Breast epithelium (tissue), 3 donors: ENCODE results near the gene DUS3L.

Source experiments
- POLR2AphosphoS5 ChIP-seq, 3 donors: sonication (generic); formaldehyde crosslinking; IDR thresholded peaks; one replicate each; pipeline ENCODE4 v1.6.1; 2017; ENCODE audit warnings: antibody characterized with exemption in 3 of 3
- TF ChIP-seq, protein P1 (sequence below), 3 donors: fragments of 450-650 bp; IDR thresholded peaks; one replicate each; pipeline ENCODE4 v1.5.1; 2016 to 2017; ENCODE audit warnings: antibody characterized with exemption in 3 of 3, mild to moderate bottlenecking in 3 of 3, moderate library complexity in 3 of 3

DNA sequence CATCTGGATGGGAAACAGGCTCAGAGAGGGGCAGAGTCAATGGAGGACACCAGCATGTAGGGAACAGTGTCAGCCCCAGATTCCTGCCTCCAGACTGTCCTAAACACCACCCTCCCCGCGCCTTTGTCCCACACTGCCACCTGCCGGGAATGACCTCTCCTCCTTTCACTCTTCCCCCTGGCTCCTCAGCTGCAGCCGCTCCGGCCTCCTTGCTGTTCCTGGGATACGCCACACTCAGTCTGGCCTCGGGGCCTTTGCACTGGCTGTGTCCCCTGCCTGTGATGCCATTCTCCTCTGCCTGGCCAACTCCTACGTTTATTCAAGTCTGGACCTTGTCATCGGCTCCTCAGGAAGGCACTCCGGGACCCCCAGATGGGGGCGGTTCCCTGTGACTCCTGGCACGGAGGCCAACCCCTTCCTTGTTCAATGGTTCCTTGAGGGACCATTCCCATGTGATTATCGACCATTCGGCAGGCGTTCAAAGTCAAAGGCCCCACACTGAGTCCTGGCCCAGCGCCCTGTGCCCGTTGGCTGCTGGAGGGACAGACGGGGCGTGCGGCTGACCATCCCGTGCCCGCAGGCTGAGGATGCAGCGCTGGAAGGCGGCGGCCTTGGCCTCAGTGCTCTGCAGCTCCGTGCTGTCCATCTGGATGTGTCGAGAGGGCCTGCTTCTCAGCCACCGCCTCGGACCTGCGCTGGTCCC lies 32.8 kb upstream of the DUS3L start:
- TF ChIP-seq, protein P1, sequence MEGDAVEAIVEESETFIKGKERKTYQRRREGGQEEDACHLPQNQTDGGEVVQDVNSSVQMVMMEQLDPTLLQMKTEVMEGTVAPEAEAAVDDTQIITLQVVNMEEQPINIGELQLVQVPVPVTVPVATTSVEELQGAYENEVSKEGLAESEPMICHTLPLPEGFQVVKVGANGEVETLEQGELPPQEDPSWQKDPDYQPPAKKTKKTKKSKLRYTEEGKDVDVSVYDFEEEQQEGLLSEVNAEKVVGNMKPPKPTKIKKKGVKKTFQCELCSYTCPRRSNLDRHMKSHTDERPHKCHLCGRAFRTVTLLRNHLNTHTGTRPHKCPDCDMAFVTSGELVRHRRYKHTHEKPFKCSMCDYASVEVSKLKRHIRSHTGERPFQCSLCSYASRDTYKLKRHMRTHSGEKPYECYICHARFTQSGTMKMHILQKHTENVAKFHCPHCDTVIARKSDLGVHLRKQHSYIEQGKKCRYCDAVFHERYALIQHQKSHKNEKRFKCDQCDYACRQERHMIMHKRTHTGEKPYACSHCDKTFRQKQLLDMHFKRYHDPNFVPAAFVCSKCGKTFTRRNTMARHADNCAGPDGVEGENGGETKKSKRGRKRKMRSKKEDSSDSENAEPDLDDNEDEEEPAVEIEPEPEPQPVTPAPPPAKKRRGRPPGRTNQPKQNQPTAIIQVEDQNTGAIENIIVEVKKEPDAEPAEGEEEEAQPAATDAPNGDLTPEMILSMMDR (IDR thresholded peaks at IDR 0.05) = no peak
- TF ChIP-seq POLR2AphosphoS5 (IDR thresholded peaks at IDR 0.05) = no peak
